ENCODE data around the gene RASSF8.

RASSF8 gene, protein sequence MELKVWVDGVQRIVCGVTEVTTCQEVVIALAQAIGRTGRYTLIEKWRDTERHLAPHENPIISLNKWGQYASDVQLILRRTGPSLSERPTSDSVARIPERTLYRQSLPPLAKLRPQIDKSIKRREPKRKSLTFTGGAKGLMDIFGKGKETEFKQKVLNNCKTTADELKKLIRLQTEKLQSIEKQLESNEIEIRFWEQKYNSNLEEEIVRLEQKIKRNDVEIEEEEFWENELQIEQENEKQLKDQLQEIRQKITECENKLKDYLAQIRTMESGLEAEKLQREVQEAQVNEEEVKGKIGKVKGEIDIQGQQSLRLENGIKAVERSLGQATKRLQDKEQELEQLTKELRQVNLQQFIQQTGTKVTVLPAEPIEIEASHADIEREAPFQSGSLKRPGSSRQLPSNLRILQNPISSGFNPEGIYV

DNA sequence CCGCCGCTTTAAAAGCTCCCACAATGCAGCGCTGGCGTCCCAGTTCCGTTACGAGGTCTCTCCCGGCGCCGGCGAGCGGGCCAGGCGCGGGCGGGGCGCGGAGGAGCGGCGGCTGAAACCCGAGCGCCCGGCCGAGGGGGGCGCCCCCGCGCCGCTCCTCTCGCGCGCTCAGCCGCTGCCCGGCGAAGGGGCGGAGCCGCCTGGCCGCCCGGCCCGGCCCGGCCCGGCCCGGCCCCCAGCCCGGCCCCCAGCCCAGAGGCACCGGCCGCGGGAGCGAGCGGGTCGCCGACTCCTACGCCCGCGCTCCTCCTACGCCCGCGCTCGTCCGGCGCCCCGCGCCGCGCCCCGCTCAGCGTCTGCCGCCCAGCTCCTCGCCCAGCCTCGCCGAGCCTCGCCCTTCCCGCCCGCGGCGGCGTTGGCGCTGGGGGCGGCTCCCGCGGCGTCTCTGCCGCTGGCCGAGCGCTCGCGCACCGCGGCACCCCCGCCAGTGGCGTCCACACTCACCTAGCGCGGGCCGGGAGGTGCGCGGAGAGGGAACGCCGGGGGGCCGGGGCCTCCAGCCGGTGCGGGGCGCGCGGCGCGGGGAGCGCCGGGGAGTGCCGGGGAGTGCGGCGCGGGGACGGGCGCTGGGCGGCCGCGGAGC is at the start of gene RASSF8:
RASSF8 (plus strand) TSS at position 255 of the 643 bp plus-strand sequence. CDS start 96,662 bp downstream, outside the sequence.
- no peak for DNase-seq (ENCODE audit: low spot score)

DNA sequence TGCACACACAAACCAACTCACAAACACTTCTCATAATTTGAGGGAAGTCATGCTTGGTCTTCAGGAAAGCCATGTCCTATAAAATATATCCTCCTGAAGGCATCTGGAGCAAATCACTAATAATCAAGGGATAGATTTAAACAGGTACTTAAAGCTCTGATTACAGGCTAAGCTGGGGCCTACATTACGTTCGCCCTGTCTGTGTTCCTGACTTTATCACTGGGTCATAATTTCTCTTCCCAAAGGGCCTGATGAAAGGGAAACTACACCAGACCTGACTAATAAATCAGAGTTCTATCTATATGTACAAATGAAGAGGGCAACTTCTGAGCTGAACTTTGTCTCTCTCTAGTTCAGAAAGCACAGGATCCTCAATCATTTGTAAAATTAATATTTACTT is 43.9 kb upstream of the RASSF8 start:
- no peak for DNase-seq (ENCODE audit: low spot score)

GRCh38 chr12:25924491-25925001 is 33.9 kb upstream of the RASSF8 start:
- no peak for DNase-seq (ENCODE audit: low spot score)

GRCh38 chr12:25925064-25925463 is 33.4 kb upstream of the RASSF8 start:
- no peak for DNase-seq (ENCODE audit: low spot score)

DNA sequence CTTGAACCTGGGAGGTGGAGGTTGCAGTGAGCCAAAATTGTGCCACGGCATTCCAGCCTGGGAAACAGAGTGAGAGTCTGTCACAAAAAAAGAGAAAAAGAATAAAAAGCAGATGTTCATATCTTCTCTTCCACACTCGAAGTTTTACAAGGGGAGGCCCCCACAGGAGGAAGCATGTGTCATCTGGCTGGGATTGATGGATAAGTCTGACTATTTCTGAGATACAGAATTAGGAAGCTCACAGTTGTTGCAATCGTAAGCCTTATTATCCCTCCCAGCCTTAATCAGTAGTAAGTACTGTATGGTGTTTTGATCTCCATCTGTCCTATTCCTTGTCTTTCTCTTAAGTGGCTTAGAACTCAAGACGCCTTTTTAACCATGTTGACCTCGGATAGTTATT is 31.9 kb upstream of the RASSF8 start:
- no peak for DNase-seq (ENCODE audit: low spot score)

DNA sequence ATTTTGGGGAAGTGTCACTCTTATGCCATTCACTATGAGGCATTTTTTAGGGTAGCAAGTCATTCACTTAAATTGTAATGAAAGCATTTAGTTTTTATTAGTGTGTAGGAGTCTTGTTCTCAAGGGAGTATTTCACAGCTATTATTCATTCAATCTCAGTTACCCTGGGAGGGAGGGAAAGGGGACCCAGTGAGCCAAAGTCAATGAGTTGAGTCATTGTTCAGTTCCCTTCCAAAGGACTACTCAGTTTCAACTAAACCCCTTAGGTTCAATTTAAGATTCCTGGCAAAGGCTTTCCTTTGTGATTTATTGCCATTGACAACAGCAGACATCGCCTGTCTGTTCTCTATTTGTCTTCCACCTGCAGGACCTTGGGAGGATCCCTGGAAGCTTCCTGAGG is 29.3 kb upstream of the RASSF8 start:
- DNase-seq (ENCODE audit: low spot score) = no peak

GRCh38 chr12:25932971-25933370 is 25.5 kb upstream of the RASSF8 start:
- DNase-seq (ENCODE audit: low spot score) = no peak

- DNase-seq (ENCODE audit: low spot score) = no peak
These were observed 24.0 kb upstream of the RASSF8 start for GRCh38 chr12:25934456-25934855.

DNA sequence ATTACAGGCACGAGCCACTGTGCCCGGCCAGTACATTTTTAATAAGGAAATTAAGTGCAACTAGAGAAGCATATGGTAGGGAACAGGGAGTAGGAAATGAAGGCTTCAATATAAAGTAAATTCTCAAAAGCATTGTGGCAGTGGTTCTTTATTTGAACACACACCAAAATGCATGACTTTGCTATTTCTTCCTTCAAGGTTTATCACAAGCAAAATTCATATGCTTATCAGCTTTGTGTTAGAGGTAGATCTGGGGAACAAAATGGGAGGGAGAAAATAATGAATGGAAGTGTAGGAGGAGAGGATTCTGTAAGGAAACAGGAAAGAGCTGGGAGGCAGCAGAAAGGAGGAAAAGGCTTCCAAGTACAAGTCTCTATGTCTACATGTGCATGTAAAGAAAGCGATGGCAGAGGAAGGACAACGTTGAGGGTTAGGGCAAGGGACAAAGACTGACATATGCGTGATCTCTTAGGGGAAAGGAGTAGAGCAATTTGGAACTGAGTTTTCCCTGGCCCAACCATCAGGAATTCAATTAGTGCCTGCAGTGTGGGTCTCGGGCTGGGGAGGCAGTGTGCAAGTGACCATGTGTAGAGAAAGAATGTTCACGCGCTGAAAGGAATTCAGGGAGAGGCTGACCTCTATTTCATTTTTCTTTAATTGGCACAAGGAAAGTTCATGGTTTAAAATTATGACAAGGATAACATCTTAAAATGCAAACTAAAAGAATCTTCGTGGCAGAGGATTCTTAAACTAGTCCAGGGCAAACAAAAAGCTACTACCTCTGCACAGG is 22.9 kb upstream of the RASSF8 start:
- no peak for DNase-seq (ENCODE audit: low spot score)

DNA sequence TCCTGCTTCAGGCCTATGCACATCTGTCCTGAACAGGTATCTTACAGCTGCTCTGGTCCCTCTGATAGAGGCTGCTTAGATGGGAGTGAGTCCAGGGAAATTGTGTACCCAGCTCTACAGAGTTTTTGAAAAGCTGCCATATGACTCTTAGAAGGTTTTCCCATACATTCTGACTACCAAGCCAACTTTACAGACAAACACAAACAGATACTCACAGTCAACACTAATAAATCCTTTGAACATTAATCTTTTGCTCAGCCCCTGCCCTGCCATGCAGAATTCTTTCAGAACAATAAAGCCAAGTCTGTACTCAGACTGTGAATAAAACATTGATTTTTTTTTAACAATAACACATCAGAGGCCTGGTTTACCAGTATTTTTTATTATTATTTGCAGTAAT is 21.4 kb upstream of the RASSF8 start:
- DNase-seq (ENCODE audit: low spot score) = no peak

DNA sequence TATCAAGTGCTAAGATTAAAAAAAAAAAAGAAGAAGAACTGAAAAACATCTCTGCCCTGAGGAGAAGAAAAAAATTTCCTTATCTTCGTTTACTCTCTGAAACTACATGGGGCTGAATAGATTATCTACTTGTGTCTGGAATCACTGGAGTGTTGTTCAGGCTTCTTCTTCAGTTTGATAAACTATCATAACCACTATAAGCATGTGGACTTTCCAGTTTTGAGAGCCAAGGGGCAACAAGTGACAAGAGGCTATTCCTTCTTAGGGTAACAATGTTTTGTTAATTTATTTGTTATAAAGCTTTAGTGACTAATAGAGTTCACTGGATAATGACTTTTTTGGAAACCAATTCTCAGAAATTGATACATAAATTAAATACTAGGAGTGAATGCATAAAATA is 19.9 kb upstream of the RASSF8 start:
- DNase-seq (ENCODE audit: low spot score) = no peak

DNA sequence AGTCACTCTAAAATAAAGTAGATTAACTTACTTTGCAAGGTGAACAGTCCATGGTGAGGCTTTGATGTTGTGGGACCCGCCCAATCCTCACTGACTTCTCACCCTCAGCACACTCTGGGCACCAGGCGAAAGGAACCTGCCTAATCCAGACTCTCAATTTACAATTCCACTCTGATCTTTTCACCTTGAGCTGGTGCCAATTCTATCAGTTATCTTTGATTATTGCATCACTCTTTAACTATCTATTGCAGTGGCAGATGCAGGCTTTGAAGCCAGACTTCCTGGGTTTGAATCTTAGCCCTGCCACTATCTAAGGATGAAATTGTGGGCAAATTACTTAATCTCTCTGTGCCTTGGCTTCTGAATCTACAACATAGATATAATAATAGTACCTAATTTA is 18.9 kb upstream of the RASSF8 start:
- no peak for DNase-seq (ENCODE audit: low spot score)

GRCh38 chr12:25940886-25941285 is 17.6 kb upstream of the RASSF8 start:
- no peak for DNase-seq (ENCODE audit: low spot score)

GRCh38 chr12:25942709-25943108 is 15.8 kb upstream of the RASSF8 start:
- no peak for DNase-seq (ENCODE audit: low spot score)

DNA sequence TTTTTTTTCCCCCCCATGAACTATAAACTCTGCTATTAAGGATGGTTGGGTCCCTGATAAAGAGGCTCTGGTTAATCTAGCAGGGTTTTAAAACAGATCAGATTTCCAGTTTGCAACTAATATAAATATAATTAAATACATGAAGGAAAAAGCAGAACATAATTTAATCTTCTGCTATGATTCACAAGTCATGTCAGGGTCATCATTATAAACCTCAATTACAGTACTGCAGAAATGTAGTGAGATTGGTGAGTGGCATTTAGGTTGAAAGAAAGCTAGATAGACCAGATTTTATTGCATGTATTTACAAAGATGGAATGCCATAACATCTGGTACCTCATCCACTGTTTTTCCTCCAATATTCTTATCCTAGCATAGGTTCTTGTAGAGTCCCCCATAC is 14.5 kb upstream of the RASSF8 start:
- DNase-seq (ENCODE audit: low spot score) = no peak

- DNase-seq (ENCODE audit: low spot score) = no peak
These were observed 9.1 kb upstream of the RASSF8 start for GRCh38 chr12:25949343-25949742.

DNA sequence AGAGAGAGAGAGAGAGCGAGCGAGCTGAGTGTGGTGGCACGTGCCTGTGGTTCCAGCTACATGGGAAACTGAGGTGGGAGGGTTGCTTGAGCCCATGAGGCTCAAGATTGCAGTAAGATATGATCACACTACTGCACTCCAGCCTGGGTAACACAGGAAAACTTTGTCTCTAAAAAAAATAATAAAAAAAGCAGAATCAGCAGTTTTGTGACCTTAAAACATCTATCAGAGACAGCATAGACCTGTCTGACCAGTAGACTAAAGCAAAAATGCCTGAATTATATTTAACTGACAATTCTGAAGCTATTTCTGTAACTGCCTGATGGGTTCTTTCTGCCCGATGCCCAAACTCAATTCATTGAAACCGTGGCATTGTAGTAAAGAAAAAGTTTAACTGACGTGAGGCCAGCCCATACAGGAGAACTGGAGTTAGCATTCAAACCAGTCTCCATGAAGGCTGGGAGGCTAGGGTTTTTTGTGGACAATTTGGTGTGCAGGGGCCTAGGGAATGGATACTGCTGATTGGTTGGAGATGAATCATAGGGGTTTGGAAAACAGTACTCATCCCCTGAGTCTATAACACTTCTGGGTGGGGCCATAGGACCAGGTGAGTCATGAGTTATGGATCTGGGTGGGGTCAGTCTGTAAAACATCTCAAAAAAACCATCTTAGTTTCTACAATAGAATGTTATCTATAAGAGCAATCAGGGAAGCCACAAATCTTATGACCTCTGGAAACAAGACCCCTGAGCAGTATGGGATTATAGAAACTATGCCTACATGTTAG is 8.0 kb upstream of the RASSF8 start:
- no peak for DNase-seq (ENCODE audit: low spot score)

DNA sequence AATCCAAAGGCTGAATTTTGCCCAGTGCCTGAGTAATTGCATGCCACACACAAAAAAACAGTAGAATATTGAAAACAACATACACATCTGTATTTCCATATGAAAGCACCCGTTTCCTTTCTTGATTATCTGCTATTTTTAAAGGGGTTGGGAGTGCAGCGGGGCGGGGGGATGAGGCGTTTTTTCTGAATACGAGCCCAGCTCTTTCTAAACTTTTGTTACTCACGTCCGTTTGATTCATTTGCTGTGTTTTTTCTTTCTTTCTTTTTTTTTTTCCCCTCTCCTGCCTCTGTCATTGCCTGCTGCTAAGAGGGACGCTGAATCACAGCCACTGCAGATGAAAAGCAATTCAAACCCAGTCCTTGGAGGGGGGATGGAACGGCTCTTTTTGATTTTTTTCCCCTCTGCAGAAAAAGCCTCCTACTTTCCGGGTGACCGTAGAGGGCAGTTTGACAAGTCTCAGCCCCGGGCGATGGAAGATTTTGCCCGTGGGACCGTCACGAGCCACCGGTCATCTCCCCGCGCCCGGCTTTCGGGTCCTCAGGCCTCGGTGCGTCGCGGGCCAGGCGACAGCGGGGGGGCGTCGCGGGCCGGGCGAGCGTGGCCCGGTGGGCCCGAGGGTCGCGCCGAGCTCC is 572 bp upstream of the RASSF8 start:
- DNase-seq (ENCODE audit: low spot score) = no peak

GRCh38 chr12:25959071-25959961 is 834 bp downstream of the RASSF8 start:
- no peak for DNase-seq (ENCODE audit: low spot score)

GRCh38 chr12:25960143-25960542 is 1.7 kb downstream of the RASSF8 start:
- no peak for DNase-seq (ENCODE audit: low spot score)
